HepG2 (cell line): ENCODE data around the gene PHRF1. TPM values are rescaled to one million over a fixed set of nuclear protein-coding genes. Genes with fewer than 3 reads are reported as not detected.
A peak's percentile ranks its signal among the peaks of the same experiment; 100 is the strongest.

Experiments
- FOXA3 ChIP-seq: IDR thresholded peaks from 2 replicates; pipeline ENCODE4 v1.6.1; 2016; ENCODE audit warnings: missing genetic modification reagents, missing compliant biosample characterization
- GZF1 ChIP-seq: sonication (generic); formaldehyde crosslinking; IDR thresholded peaks from 2 replicates; pipeline ENCODE4 v1.5.1; 2020; ENCODE audit warnings: mild to moderate bottlenecking, missing genetic modification reagents
- MTF1 ChIP-seq: sonication (generic); formaldehyde crosslinking; IDR thresholded peaks from 2 replicates; pipeline ENCODE4 v1.5.0; 2020; ENCODE audit warnings: missing genetic modification reagents
- PAWR ChIP-seq: sonication (generic); formaldehyde crosslinking; IDR thresholded peaks from 2 replicates; pipeline ENCODE4 v1.4.0; 2020; ENCODE audit warnings: missing genetic modification reagents, mild to moderate bottlenecking, borderline replicate concordance
- PREB ChIP-seq: sonication (generic); formaldehyde crosslinking; IDR thresholded peaks from 2 replicates; pipeline ENCODE4 v1.4.0; 2020; ENCODE audit warnings: missing genetic modification reagents
- REPIN1 ChIP-seq: sonication (generic); formaldehyde crosslinking; IDR thresholded peaks from 2 replicates; pipeline ENCODE4 v1.8.0; 2022; ENCODE audit warnings: missing genetic modification reagents, low read depth, mild to moderate bottlenecking, borderline replicate concordance
- TAF15 ChIP-seq: fragments of 200-400 bp; formaldehyde crosslinking; IDR thresholded peaks from one replicate; pipeline ENCODE4 v1.6.1; 2018; ENCODE audit warnings: mild to moderate bottlenecking, low read depth, low read length; ENCODE audit not compliant: poor library complexity, severe bottlenecking
- TEAD2 ChIP-seq: sonication (generic); formaldehyde crosslinking; IDR thresholded peaks from 2 replicates; pipeline ENCODE4 v1.9.0; 2021; ENCODE audit warnings: missing genetic modification reagents
- ZHX2 ChIP-seq, 2 experiments: sonication (generic) in 1 of 2; formaldehyde crosslinking in 1 of 2; IDR thresholded peaks; 2 replicates each; pipeline versions ENCODE4 v1.6.1 to v1.9.0; 2014 to 2022; ENCODE audit warnings: antibody characterized with exemption in 1 of 2, borderline replicate concordance in 1 of 2, inconsistent platforms in 1 of 2, low read depth in 1 of 2, missing genetic modification reagents in 1 of 2
- ZNF12 ChIP-seq: sonication (generic); formaldehyde crosslinking; IDR thresholded peaks from 2 replicates; pipeline ENCODE4 v1.5.0; 2020; ENCODE audit warnings: missing genetic modification reagents
- ZNF3 ChIP-seq: IDR thresholded peaks from 2 replicates; pipeline ENCODE4 v1.7.0; 2017; ENCODE audit warnings: inconsistent platforms
- ZNF343 ChIP-seq: sonication (generic); formaldehyde crosslinking; IDR thresholded peaks from 2 replicates; pipeline ENCODE4 v1.4.0; 2020; ENCODE audit warnings: mild to moderate bottlenecking, missing genetic modification reagents
- ZNF552 ChIP-seq: sonication (generic); formaldehyde crosslinking; IDR thresholded peaks from 2 replicates; pipeline ENCODE4 v1.9.0; 2022; ENCODE audit warnings: missing genetic modification reagents, mild to moderate bottlenecking, borderline replicate concordance
- ZNF883 ChIP-seq: sonication (generic); formaldehyde crosslinking; IDR thresholded peaks from 2 replicates; pipeline ENCODE4 v1.5.1; 2020; ENCODE audit warnings: mild to moderate bottlenecking, missing genetic modification reagents; ENCODE audit errors: not compliant biosample characterization
- ZSCAN12 ChIP-seq: sonication (generic); formaldehyde crosslinking; IDR thresholded peaks from 2 replicates; pipeline ENCODE4 v1.9.0; 2021; ENCODE audit warnings: mild to moderate bottlenecking, missing genetic modification reagents
- ZSCAN21 ChIP-seq: sonication (generic); formaldehyde crosslinking; IDR thresholded peaks from 2 replicates; pipeline ENCODE4 v1.8.0; 2022; ENCODE audit warnings: mild to moderate bottlenecking, missing genetic modification reagents, moderate library complexity, borderline replicate concordance
- ZSCAN22 ChIP-seq: sonication (generic); formaldehyde crosslinking; IDR thresholded peaks from 2 replicates; pipeline ENCODE4 v1.4.0; 2020; ENCODE audit warnings: mild to moderate bottlenecking, missing genetic modification reagents
- polyA plus RNA-seq, 8 experiments: library from polyadenylated mRNA; depleted of rRNA in 3 of 8; stranded (reverse) in 7 of 8; unstranded in 1 of 8; fragments of >200 nt; fragmentation: Illumina TruSeq in 4 of 8; extraction: Trizol in 4 of 8; gene quantifications; 2 replicates each; pipeline versions ENCODE4 v1.2.1 to v1.2.3, GENCODE V29; 2011 to 2016; ENCODE audit warnings: low read depth in 4 of 8, missing spikeins in 1 of 8, mixed read lengths in 1 of 8; ENCODE audit not compliant: insufficient read depth in 1 of 8
- total RNA-seq, 5 experiments: library from RNA; depleted of rRNA; stranded (reverse); fragments of >200 nt; fragmentation: Illumina TruSeq; extraction: Trizol; gene quantifications; 2 replicates each; pipeline ENCODE4 v1.2.3, GENCODE V29; 2016; ENCODE audit warnings: low read depth in 1 of 5
- TF ChIP-seq, protein P1 (sequence below): sonication (generic); formaldehyde crosslinking; IDR thresholded peaks from 2 replicates; pipeline ENCODE4 v1.4.0; 2020; ENCODE audit warnings: mild to moderate bottlenecking, missing genetic modification reagents, borderline replicate concordance

The PHRF1 gene
- total and polyA plus RNA-seq, 2 of the 13 experiments (the other 11 are each of a cell fraction or from before 2014, with no cell fraction given) = 8.2 to 16.7 TPM

DNA sequence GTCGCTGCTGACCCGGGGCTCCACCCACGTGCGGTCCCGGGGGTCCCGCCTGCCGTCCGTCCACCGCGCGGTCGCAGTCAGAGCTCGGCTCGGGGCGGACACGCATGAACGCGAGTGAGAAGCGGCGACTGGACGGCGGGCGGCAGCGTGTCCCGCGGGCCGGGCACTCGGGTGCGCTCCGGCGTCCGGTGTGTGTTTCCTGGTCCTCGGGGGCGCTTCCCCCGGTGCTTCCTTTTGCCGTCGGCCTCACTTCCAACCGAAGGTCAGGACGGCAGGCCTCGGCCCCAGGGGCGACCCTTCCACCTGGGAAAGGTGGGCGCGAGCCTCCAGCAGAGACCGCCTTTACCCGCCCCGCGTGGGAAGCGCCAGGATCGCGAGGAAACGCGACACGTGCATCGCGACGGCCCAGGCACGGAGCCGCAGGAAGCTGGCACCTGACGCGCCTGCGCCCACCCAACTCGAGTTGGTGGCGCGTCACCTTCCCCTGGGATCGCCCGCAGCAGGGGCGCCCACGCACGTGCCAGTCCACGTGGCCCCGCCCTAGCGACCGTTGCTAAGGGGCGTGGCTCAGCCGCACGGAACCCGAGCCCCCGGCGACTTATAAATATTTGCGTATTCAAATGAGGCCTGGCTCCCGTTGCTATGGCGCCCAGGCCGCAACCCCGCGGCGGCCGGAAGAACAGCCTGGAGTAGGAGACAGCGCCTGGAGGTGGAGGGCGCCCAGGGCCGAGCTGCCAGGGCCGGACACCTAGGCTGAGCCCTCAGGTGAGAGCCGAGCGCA is 39.2 kb upstream of the PHRF1 start, which contains the start of gene LRRC56 (continued):
- no peak for TF ChIP-seq FOXA3
- TF ChIP-seq, protein P1, sequence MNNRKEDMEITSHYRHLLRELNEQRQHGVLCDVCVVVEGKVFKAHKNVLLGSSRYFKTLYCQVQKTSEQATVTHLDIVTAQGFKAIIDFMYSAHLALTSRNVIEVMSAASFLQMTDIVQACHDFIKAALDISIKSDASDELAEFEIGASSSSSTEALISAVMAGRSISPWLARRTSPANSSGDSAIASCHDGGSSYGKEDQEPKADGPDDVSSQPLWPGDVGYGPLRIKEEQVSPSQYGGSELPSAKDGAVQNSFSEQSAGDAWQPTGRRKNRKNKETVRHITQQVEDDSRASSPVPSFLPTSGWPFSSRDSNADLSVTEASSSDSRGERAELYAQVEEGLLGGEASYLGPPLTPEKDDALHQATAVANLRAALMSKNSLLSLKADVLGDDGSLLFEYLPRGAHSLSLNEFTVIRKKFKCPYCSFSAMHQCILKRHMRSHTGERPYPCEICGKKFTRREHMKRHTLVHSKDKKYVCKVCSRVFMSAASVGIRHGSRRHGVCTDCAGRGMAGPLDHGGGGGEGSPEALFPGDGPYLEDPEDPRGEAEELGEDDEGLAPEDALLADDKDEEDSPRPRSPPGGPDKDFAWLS (CRISPR knock-in tag) = no peak
- peak; percentile 67; the same call in 1 of the 2 replicates for TF ChIP-seq ZHX2 (IDR thresholded peaks at IDR 0.05; ENCODE audit: low read depth)
- TF ChIP-seq ZHX2 (CRISPR knock-in tag; IDR thresholded peaks at IDR 0.05; ENCODE audit: borderline replicate concordance) = no peak
- no peak for TF ChIP-seq ZSCAN12 (CRISPR knock-in tag)
- TF ChIP-seq PREB (CRISPR knock-in tag) = no peak
- no peak for TF ChIP-seq REPIN1 (CRISPR knock-in tag)
- TF ChIP-seq ZSCAN21 (CRISPR knock-in tag) = 0 out of 2 replicates have a peak, but pooled peaks have one; percentile 53
- no peak for TF ChIP-seq ZNF552 (CRISPR knock-in tag)
- TF ChIP-seq MTF1 (CRISPR knock-in tag) = no peak
- no peak for TF ChIP-seq TEAD2
- no peak for TF ChIP-seq ZNF883 (CRISPR knock-in tag)
- no peak for TF ChIP-seq ZNF343 (CRISPR knock-in tag)
- TF ChIP-seq GZF1 (CRISPR knock-in tag) = no peak
- TF ChIP-seq ZNF3 (CRISPR knock-in tag) = no peak
- TF ChIP-seq TAF15 = no peak
- no peak for TF ChIP-seq ZNF12
- TF ChIP-seq PAWR (CRISPR knock-in tag) = no peak
- no peak for TF ChIP-seq ZSCAN22 (CRISPR knock-in tag)
